ENCODE measurements around the gene HHAT.

DNA sequence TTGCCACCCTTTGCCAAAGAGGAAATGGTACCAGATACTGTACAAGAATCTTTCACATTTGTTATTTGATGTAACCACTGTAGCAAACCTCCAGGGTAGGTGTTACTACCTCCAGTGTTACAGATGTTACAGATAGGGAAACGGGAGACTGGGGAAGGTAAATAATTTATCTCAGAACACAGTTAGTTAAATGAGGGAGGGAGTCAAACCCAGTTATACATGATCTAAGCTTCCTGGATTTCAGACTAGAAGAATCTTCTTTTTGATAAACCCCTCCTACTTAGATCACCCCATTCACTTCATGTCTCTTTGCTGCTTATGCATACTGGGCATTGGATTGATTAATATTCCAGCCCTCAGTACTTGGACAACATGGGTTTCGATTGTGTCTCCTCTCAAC is 276.4 kb downstream of the HHAT start:
- TF ChIP-seq, protein P1, sequence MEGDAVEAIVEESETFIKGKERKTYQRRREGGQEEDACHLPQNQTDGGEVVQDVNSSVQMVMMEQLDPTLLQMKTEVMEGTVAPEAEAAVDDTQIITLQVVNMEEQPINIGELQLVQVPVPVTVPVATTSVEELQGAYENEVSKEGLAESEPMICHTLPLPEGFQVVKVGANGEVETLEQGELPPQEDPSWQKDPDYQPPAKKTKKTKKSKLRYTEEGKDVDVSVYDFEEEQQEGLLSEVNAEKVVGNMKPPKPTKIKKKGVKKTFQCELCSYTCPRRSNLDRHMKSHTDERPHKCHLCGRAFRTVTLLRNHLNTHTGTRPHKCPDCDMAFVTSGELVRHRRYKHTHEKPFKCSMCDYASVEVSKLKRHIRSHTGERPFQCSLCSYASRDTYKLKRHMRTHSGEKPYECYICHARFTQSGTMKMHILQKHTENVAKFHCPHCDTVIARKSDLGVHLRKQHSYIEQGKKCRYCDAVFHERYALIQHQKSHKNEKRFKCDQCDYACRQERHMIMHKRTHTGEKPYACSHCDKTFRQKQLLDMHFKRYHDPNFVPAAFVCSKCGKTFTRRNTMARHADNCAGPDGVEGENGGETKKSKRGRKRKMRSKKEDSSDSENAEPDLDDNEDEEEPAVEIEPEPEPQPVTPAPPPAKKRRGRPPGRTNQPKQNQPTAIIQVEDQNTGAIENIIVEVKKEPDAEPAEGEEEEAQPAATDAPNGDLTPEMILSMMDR (optimal IDR thresholded peaks at IDR 0.05 in 1 of 3, IDR thresholded peaks at IDR 0.05 in 1 of 3, conservative IDR thresholded peaks at IDR 0.05 in 1 of 3; ENCODE audit: extremely low read depth in 1 of 3, insufficient read depth in 2 of 3, low read length in 3 of 3): no peak
- no peak for TF ChIP-seq EZH2 (IDR thresholded peaks at IDR 0.05; ENCODE audit: low read length)
